HG03045 (cell line): ENCODE results near the gene UNC93B1.
A peak's percentile ranks its signal among the peaks of the same experiment; 100 is the strongest.

Experiments
- ATAC-seq: cut with Tn5 transposase; IDR thresholded peaks from one replicate; pipeline ENCODE4 v1.9.1; 2021; ENCODE audit warnings: mild to moderate bottlenecking, moderate library complexity; ENCODE audit not compliant: unreplicated experiment

Gene UNC93B1

GRCh38 chr11:68040957-68041591 lies 37.2 kb upstream of the UNC93B1 start:
- ATAC-seq = no peak

GRCh38 chr11:68040101-68040956 lies 36.4 kb upstream of the UNC93B1 start:
- peak; percentile 46 for ATAC-seq

DNA sequence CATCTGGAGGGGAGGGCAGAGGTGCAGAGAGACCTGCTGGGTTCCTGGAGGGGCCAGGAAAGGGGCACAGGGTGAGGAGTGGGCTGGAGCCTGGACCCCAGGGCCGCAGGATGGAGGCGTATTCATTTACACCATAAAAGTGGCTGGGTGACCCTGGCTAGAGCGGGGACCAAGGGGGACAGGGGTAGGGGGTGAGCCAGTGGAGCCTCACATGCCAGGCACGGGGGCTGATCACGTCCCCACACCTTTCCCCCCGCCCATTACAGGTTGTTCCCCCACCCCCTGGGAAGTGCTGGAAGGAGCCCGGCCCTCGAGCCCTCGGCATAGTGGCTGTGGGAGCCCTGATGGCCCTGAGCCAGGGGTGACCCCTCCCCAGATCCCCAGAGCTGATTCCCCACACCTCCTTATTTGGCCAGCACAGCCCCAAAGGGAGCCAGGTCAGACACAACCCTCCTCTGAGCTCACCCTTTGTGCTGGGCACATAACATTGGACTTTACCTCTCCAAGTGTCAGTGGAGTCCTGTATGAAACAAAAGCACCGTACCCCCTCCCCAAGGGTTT lies 35.7 kb upstream of the UNC93B1 start:
- no peak for ATAC-seq

GRCh38 chr11:68038718-68039525 lies 35.0 kb upstream of the UNC93B1 start, which contains the start of gene TCIRG1:
Gene TCIRG1 (plus strand): TSS chr11:68039025. CDS start chr11:68041272, 2,247 bp downstream.
- ATAC-seq = peak; percentile 48

- no peak for ATAC-seq
These were observed 34.4 kb upstream of the UNC93B1 start for GRCh38 chr11:68038226-68038717.

DNA sequence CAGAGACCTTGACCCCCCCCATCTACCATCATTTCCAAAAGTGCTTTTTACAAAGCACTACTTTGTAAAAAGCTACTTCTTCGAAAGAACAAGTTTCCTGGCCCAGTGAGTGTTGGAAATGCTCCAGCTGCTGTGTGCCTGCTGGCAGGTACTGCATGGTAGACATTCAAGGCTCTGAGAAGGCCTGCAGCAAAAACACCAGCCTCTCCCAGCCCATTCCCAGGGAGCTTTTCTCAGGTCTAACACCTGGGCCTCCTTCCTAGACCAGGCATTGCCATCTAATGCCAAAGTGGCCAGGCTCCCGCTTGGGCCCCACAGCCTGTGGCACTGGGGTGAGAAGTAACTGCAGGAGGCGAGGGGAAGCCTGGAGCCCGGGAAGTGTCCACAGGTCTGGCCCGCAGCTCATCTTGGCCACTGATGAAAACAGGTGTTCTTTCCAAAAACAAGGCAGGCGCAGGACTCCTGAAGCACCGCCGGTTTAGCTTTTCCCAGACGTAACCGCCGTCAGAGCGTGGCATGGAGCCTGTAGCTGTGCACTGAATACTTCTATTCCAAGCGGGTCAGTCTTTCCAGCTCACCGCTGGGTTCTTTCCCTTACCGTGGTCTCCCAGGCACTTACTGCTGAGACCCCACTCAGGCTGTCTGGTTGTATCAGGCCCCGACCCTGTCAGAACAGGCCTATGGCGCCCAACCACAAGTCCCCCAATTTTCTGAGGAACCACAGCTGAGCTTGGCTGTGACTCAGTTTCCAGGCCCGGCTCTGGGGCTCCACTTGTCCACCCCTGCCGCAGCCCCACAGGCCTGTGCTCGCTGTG lies 33.7 kb upstream of the UNC93B1 start:
- no peak for ATAC-seq

DNA sequence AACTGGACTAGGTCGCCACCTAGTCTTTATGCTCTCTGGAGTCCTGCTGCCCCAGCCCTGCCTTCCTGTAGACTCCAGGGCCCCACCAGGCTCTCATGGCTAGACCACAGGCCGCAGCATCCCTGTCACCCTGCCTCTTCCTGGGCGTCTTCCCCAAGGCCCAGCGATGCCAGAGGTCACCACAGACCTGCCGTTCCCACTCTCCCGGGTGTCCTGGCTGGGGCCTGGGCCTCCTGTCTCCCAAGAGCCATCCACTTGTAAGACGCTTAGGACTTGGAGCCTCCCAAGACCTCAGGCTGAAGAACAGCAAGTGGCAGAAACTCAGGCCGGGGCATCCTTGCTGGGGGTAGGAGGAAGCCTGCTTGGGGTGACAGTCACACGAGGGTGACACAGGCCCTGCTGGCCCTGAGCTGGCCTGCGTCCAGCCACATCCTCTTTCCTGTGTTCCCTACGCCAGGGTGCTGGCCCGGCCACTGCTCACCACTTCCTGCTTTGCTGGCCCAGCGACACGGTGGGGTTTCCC lies 32.9 kb upstream of the UNC93B1 start:
- no peak for ATAC-seq

GRCh38 chr11:68036141-68036716 lies 32.3 kb upstream of the UNC93B1 start:
- ATAC-seq = no peak

DNA sequence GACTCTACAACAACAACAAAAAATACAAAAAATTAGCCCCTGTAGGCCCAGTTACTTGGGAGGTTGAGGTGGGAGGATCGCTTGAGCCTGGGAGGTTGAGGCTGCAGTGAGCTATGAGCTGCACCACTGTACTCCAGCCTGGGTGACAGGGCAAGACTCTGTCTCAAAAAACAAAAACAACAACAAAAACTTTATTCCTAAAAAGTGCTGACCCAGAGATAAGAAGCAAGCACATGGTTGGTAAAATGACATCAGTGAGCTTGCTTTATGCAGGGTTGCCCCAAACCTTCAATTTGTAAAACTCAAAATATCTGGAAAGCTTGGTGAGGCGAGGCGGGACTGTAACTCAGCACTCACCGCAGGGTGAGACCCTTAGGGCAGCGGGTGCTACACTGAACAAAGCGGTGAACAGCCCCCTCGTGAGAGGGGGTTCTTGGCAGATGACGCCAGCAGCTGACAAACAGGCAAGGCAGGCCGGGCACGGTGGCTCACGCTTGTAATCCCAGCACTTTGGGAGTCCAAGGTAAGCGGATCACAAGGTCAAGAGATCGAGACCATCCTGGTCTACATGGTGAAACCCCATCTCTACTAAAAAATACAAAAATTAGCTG lies 31.5 kb upstream of the UNC93B1 start:
- ATAC-seq = no peak

DNA sequence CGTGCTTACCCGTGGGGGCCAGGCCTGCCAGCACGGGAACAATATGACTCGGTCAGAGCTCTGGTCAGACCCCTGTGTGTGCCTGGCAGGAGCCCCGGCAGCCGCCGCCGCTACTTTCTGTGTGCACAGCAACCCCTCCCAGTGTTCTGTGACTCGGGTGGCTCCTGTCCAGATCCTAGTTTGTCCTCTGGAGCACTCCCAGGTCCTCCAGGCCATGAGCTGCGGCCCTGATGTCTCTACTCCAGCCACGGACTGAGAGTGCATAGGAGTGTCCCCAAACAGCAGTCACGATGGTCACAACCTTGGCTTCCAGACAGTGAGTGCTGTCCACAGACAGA lies 29.8 kb upstream of the UNC93B1 start:
- ATAC-seq = no peak

GRCh38 chr11:68032997-68033707 lies 29.3 kb upstream of the UNC93B1 start:
- ATAC-seq = no peak

DNA sequence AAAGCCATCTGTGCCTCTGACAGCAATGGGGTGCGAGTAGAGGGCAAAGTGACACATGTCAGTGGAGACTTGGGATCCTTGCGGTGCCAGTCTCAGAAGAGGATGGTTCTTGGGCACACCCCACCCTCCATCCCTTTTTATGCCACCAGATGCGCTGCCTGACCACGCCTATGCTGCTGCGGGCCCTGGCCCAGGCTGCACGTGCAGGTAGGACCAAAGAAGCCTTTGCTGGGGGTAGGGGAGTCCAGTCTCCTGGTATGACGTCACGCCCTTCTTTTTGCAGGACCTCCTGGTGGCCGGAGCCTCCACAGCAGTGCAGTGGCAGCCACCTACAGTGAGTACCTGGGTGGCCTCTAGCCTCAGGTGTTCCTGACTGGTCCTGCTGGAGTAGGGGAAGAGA lies 28.1 kb upstream of the UNC93B1 start:
- ATAC-seq = no peak

GRCh38 chr11:68031144-68031464 lies 27.2 kb upstream of the UNC93B1 start:
- ATAC-seq = no peak

- peak; percentile 96 for ATAC-seq
These were observed 26.6 kb upstream of the UNC93B1 start, which contains the start of gene NDUFS8 for GRCh38 chr11:68030318-68031143. Gene NDUFS8 (plus strand): TSS chr11:68030681. CDS start chr11:68032152, 1,471 bp downstream.

- ATAC-seq = no peak
These were observed 25.1 kb upstream of the UNC93B1 start for GRCh38 chr11:68028802-68029545.

DNA sequence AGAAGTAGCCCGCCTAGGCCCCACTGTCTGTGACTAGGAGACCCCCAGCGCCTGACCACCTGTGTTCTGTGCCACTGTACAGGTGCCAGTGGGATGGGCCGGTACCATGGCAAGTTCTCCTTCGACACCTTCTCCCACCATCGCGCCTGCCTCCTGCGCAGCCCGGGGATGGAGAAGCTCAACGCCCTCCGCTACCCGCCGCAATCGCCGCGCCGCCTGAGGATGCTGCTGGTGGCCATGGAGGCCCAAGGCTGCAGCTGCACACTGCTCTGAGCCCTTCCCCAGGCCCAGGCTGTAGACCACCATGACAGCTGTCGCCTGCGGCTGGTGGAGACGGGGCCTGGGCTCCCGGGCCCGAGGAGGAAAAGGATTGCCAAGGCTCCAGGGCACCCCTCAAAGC lies 23.8 kb upstream of the UNC93B1 start:
- ATAC-seq = no peak
